A204.1 (cell line): ENCODE data around the gene UBE4A.

ENCODE experiments used
- FAIRE-seq: peaks from 2 replicates; lab custom pipeline; 2012; peaks lifted over from hg19 to GRCh38; lab: Jason Lieb, UNC

The UBE4A gene

GRCh38 chr11:118437208-118438125, 78.1 kb downstream of the UBE4A start:
- FAIRE-seq: no peak

- FAIRE-seq: peak; percentile 19
These were observed 79.0 kb downstream of the UBE4A start for GRCh38 chr11:118438314-118438931.

GRCh38 chr11:118439646-118440045, 80.2 kb downstream of the UBE4A start:
- no peak for FAIRE-seq

GRCh38 chr11:118441770-118442275, 82.4 kb downstream of the UBE4A start:
- no peak for FAIRE-seq

GRCh38 chr11:118442301-118442700, 82.9 kb downstream of the UBE4A start:
- FAIRE-seq: no peak

GRCh38 chr11:118442908-118443589, 83.6 kb downstream of the UBE4A start:
- no peak for FAIRE-seq

GRCh38 chr11:118443590-118444218, 84.3 kb downstream of the UBE4A start:
- no peak for FAIRE-seq

- FAIRE-seq: no peak
These were observed 88.0 kb downstream of the UBE4A start for GRCh38 chr11:118447423-118447822.

- FAIRE-seq: no peak
These were observed 88.9 kb downstream of the UBE4A start for GRCh38 chr11:118448294-118448693.
